NAMALWA (cell line): ENCODE data around the gene SLC27A5.

Source experiments
- DNase-seq: peaks from one replicate; pipeline ENCODE4 v3.0.0-alpha.2; 2015; ENCODE audit warnings: low spot score

The SLC27A5 gene, protein sequence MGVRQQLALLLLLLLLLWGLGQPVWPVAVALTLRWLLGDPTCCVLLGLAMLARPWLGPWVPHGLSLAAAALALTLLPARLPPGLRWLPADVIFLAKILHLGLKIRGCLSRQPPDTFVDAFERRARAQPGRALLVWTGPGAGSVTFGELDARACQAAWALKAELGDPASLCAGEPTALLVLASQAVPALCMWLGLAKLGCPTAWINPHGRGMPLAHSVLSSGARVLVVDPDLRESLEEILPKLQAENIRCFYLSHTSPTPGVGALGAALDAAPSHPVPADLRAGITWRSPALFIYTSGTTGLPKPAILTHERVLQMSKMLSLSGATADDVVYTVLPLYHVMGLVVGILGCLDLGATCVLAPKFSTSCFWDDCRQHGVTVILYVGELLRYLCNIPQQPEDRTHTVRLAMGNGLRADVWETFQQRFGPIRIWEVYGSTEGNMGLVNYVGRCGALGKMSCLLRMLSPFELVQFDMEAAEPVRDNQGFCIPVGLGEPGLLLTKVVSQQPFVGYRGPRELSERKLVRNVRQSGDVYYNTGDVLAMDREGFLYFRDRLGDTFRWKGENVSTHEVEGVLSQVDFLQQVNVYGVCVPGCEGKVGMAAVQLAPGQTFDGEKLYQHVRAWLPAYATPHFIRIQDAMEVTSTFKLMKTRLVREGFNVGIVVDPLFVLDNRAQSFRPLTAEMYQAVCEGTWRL

DNA sequence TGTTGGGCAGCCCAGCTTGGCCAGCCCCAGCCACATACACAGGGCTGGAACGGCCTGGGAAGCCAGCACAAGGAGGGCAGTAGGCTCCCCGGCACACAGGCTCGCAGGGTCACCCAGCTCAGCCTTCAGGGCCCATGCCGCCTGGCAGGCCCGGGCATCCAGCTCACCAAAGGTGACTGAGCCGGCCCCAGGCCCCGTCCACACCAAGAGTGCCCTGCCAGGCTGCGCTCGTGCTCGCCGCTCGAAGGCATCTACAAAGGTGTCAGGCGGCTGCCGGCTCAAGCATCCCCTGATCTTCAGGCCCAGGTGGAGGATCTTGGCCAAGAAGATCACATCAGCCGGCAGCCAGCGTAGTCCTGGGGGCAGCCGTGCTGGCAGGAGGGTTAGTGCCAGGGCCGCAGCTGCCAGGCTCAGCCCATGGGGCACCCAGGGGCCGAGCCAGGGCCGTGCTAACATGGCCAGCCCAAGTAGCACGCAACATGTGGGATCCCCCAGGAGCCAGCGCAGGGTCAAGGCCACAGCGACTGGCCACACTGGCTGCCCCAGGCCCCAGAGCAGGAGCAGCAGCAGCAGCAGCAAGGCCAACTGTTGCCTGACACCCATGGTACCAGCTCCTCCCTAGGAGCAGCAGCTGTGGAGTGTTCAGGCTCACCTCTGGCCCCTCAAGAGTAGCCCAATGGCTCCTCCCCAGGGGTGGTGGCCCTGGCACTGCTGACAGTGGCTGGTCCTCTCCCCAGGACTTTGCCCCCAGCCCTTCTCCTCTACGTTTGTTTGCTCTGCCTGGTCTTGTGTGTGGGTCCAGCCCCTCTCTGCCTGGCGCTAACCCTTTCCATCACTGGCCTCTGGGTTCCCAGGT is at the start of gene SLC27A5:
Gene SLC27A5, minus strand, starts transcription at position 640 of the 856 bp plus-strand sequence. Its CDS starts 37 bp downstream, at position 603.
- DNase-seq = no peak

DNA sequence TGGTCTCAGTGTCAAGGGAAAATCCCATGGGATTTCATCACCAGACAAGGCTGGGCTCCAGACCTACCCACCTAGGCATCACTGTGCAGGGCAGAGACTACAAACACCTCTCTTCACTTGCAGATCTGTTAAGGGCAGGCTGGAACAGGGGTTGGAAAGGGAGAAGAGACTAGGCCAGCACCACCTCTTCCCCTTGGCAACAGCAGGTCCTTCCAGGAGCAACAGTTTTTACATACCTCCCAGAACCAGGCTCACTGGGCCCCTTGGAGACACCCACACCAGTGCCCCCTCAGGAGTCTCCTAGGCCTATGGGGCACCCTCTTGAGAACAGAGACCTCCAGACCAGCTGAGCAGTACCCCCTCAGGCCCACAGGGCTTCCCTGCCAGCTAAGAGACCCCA is 49.1 kb upstream of the SLC27A5 start:
- DNase-seq = no peak

DNA sequence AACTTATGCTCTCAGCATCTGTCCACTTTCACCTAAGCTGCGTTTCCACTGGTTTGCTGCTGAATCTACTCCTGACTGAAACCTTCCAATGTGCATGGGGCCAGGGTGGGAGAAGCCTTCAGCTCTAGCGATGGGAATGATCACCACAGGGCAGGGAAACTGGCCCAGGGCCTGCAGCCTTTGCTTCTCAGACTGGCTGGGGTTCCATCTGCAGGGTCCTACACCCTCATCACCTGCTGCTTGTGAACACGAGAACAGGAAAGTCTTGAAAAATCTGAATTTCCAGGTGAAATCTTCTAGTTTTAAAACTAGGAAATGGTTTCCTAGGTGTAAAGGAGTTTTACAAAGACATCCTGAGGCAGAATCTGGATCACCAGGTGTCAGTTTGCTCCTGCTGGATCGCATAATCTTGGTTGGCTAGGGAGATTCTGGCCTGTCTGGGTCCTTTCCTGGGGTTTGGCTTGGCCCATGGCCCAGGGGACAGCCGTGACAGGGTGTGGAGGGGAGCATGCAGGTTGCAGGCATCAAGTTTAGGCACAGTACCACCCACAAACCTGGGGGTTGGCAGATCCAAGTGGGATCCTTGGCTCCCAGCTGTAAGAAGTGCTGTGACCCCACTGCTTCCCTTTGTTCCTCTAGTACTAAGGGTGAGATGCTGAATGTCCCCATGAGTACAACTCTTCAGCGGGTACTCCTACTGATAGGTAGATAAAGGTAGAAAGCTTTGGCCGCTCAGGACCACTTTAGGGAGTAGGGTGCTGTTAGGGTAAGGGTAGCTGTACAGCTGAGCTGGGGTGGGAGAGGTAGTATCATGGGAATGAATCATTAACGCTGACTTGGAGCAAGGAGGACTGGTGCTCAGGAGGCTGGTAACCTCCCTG is 48.5 kb upstream of the SLC27A5 start:
- no peak for DNase-seq

DNA sequence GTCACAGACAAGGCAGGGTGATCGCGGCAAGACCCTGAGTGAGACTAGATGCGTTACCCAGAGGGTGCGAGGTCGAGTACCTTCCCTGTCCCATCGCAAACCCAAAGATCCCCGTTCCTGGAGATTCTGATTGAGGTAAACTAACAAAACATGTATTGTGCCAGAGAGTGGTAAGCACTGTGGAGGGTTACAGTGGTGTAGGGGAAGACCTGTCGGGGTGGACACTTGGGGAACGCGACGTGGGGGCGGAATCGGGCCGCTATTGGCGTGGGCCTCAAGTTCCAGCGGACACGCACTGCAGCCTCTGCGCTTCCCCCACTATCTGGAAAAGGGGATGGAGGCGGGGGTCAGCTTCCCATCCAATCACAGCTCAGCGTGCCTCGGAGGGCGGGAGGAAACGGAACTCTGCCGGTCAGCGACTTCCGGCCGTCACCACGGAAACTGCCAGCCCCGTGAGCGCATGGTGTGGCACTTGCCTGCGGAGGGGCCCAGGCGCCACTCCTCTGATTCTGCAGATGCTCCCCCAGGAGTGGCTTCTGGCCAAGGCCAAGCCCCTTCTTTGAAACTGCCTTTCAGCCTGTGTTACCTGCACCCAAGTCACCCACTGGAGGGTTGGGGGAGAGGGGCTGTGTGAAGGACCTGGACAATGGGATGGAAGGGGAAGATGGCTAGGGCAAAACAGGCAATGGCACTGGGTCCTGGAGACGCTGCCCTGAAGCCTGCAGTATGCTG is 47.6 kb upstream of the SLC27A5 start:
- peak; percentile 91 for DNase-seq

DNA sequence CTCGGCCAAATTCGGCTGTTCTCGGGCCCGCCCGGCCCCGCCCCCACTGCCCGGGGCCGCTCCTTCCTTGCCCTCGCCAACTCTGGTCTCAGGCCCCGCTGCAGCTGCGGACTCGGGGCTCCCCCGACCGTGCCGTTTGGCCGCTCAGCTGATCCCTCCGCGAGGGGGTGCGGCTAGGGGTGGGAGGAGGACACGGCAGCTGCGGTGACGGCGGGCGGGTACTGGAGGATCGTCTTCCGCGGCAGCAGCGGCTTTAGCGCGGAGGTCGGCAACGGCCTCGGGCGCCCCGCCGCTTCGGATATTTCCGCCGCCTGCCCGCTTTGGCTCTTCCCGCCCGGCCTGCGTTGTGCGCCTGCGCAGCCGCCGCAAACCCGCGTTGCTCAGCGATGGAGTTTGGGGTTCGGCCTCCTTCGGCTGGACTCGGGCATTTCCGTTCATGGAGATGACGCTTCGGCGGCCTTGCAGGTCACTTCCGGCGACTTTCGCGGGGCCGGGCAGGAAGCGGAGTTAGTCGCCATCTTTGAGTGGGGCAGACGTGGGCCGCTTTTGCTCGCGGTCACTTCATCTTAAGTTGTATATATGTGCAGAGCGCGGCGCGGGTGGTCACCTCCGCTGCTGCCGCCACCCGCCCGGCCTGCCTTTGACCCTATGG is 47.0 kb upstream of the SLC27A5 start:
- DNase-seq = peak; percentile 99

DNA sequence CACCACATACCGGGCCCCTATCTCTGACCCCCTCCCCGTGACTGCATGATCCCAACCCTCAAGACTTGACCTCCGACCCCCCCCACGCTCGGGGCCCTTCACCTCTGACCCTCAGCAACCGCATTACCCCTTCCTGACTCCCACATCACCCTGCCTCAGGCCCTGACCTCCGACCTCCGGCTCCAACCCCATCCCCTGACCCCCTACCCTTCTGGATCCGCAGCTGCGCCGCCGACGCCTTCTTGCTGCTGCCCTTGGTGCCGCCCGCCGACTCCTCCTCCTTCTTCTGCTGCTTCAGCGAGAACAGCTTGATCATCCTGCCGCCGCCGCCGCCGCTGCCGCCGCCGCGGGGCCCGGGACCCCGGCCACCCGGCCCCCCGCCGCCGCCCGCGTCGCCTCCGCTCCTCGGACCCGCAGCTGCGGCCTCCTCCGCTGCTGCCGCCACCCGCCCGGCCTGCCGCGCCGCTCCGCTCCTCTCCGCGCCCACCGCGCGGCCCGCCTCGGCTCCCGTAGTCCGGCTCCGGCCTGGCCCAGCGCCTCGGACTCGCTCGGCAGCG is 46.4 kb upstream of the SLC27A5 start, which contains the start of gene UBE2M:
Gene UBE2M, minus strand, starts transcription at position 546 of the 557 bp plus-strand sequence. Its CDS starts 230 bp downstream, at position 316.
- peak; percentile 66 for DNase-seq

DNA sequence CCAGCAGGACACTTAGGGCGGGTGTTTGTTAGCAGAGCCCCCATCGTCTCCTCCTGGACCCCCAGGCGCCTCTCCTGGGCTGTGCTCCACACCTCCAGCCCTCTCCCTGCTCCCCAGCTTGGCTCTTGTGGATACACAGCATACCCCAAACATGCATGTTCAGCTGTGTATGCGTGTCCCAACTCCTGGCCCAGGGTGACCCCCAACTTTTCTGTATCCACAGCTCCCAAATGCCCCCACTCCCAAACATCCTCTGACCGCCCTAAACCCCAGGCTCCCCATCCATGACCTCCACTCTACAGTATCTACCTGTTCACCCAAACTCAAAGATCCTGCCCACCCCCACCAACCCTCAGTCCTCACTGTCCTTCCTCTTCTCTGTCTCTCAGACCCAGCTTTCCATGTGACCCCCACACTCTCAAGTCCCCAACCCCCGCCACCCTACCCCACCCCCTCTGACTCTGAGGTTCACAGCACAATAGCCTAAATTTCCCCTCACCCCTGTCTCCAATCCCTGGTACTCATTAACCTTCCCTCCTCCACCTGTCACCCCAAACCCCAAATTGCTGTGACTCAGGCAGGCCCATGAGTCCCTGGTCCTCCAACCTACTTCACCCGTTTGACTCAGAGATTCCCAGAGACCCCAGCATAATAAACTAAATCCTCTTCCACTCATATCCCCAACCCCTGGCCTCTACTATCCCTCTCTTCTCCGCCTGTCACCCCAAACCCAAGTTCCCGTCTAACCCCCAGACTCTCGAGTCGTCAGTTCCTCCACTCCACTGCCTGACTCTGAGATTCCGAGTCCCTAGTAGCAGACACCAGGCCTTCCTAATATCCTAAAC is 45.7 kb upstream of the SLC27A5 start:
- peak; percentile 34 for DNase-seq

DNA sequence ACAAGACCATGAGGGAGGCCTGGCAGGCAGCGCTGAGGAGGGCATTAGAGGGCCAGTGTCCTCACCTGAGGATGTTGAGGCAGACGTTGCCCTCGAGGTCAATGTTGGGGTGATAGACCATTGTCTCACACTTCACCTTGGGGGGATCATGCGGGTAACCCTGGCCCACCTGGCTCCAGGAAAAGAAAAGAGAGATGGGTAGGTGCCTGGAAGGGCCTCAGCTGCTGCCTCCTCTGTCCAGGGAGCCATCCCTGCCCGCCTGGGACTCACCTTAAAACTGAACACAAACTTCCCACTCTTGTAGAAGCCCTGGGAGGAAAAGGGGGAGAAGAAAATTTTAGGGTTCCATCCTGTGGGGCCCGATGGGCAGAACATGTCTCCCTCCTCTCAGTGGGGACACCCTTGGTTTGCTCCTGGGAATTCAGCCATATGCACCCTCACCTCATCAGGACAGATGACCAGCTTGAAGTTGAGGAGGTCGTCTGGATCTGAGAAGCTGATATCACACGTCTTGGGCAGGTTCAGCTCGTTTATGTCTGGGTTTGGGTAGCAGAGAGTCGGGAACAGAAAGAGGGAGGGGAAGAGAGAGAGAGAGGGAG is 44.9 kb upstream of the SLC27A5 start:
- no peak for DNase-seq

DNA sequence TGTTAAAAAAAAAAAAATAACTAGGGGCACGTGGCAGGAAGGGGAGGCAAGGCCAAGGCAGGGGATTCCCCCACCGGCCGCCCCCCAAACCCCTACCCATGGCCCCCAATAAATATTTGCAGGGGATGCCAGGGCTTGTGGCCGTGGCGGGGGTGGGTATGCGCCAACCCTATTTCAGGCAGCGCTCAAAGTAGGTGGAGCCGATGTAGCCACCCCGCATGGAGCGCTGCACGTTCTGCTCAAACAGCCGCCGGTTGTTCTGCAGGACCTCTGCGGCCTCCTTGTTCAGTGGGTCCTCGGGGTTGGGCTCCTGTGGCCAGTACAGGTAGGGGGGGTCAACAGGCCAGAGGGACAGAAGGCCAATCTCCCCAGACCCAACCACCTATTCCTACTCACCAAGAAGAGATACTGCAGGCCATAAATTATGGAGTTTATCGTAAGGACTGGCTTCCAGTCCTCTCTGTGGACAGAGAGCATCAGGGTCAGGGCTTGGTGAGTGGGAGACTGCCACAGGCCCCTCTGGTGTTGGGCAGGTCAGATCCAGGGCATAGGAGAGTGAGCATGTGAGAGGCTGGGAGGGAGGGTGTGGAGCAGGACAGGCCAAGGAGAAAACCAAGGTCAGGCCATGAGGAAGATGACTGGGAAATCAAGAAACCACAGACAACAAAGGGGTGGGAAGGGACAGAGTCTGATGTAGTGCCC is 44.3 kb upstream of the SLC27A5 start:
- no peak for DNase-seq

DNA sequence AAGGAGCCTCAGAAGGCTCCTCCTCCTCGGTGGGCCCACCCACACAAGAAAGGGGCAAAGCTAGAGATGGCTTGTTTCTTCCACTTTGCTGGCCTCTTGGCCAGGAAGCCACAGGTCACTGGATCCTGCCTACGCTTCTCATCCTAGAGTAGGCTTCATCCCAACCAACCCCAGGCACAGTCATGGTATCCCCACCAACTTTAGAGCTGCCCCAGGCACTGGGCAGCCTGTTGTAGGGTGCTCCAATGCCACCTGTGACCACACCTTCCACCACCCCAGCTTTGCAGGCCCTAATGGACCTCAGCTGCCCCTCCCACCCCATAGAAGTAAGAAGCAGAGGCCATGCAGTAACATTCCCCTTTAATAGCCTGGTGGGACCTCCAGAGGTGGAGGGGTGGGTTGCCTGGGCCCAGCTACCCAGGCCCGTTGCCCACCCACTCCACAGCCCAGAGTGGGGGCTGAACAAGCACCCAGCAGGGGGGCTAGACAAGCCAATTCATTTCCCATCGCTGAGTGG is 43.6 kb upstream of the SLC27A5 start:
- no peak for DNase-seq

DNA sequence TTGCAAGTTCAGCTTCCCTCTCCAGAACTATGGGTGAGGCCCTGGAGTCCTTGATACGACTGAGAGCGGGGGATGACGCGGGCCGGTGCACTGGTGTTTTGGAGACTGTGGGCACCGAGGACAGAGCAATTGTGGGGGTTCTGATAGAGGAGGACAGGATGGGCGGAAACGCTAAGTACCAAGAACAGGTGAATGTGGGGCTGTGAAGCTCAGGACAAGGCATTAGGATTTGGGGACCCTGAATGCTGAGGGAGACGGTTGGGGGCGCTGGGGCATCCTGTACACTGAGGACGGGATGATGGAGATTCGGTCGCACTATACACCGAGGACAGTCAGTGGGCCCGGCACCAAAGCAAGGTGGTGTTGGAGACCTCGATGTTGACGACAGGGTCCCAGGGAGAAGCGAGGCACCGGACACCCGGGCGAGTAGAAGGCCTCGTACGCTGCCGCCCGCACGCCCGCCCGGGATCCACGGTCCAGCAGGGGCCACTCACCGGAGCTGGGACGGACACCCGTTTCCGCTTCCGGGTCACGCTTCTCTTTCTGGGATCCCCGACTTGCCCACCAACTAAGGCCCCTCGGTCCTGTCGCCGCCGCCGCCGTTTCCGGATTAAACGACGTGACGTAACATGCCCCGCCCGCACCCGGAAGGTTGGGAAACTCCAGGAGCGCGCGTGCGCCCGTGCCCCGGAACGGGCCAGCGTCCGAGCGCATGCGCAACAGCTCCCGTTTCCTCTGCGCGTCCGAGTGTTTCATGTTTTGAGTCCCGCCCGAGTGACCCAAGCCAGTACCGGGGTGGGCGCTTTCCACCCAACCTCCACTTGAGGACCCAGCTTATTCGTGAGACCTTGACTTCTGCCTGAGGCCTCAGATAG is 42.9 kb upstream of the SLC27A5 start, which contains the start of gene CHMP2A:
Gene CHMP2A, minus strand, starts transcription at position 612 of the 875 bp plus-strand sequence. CDS start 893 bp downstream, outside the sequence.
- peak; percentile 95 for DNase-seq

DNA sequence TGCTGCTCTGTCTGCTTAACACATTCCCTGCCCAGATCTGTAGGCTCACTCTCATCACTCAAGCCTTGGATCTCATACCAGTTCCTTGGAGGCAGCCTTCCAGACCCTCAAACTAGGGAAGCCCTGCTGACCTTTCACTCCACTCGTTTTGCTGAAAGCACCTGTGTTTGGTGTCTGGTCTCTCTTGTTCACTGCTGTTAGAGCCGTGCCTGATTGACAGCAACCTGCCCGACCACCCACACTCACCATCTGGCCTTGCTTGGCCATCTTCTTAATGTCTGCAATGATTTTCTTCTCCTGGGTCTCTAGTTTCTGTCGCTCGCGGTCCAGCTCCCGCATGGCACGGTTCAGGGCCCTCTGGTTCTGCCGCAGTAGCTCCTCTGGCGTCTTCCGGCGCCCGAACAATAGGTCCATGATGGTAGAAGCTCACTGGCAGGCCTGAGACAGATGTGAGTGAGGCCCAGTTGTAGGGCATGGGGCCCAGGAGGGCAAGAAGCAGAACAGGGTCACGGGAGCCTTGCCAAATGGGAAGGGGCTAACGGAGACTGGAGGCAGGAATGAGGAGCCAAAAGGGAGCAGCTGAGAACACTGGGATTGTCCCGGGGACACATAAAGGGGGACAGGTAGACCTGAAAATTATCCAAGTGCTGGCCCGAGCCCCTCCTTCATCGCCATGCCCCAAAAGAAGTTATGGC is 42.2 kb upstream of the SLC27A5 start:
- DNase-seq = peak; percentile 42

DNA sequence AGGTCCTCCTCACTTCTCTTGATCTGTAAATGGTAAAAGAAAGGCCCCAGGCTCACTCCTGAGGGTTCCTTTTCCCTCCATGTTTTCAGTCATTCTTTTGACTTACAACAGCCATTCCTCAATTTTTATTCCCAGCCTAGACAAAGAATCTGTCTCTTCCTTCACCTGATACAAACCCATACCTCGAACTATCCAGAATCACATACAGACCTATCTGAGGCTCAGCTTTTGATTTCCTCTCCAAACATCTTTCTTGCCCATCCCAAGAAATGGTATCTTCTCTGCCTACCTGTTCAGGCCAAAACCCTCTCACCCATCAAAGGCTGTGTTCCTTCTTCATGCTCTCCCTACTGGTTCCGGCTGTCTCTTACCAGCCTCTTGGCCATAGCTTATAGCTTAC is 40.9 kb upstream of the SLC27A5 start:
- DNase-seq = peak; percentile 33

DNA sequence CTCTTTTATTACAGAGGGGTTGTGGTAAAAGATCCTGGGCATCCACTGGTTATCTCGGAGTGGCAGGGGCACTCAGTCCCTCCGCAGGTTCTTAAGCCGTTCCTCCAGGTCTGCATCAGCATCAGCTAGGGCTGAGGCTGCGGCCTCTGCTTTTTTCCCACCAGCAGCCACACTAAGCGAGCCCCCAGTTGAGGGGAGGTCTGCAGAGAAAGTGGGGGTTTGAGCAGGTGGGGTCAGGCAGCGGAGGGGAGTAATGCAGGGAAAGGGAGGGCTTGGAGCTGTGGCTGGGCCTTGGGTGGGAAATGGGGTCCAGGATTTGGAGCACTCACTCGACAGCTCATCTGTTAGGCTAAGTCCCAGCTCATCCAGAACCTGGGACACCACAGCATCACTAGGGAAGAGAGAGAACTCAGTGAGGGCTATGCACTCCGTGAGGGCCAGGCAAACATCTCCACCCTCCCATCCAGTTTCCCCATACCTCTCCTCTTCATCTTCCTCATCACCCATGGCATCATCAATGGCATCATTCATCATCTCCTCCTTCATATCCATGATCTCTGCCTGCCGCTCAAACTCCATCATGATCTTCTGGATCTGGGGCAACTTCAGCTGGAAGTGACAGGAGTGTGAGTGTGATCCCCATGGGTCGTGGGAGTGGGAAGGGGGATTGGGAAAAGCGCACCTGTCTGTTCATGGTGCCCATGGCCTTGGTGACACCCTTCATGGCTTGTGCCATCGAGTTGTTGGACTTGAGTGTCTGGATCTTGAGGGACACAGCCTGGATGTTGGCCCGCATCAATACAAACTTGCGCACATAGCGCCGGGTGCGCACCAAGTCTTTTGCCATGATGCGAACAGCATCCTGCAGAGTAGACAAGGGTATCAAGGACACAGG is 40.0 kb upstream of the SLC27A5 start:
- peak; percentile 35 for DNase-seq

DNA sequence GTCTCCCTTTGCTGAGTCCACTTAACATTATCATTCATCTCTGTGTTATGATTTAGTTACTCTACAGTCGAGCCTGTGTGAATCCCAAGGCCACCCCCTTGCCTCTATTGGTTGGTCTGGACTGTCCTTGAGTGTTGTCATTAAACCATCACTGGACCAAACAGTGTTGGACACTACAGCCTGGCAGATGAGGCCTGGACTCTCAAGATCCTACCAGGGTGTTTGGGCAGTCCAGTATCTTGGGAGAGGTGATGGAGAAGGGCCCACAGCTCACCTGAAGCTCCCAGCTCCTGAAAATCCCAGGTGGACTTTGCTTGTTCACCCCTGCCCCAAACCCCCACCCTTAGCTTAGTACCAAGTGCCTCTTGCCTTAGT is 39.3 kb upstream of the SLC27A5 start:
- DNase-seq = no peak
